HCT116 (cell line): ENCODE data around the gene ERVW-1. TPM values are rescaled to one million over a fixed set of nuclear protein-coding genes. Genes with fewer than 3 reads are reported as not detected.

ENCODE experiments used
- ATAC-seq: fragments of 200-7000 bp; cut with Tn5 transposase; 2 replicates; pipeline ENCODE4 v1.9.1; 2020; ENCODE audit warnings: mild to moderate bottlenecking, moderate library complexity
- BruUV-seq: library from RNA; stranded (reverse); fragments of 400-500 nt; replicated peaks from 2 replicates; lab custom pipeline; 2021; lab: Mats Ljungman, UMichigan
- CTCF ChIA-PET: fragments of 300-600 bp; sonication (Branson Sonifier 250); formaldehyde crosslinking; loops from one replicate; lab custom pipeline; 2021; ENCODE audit warnings: antibody characterized with exemption; lab: Charles Lee
- POLR2A ChIA-PET: fragments of 300-600, 350-600 bp; sonication (Branson Sonifier 250); formaldehyde crosslinking; loops from one replicate; lab custom pipeline; 2021; ENCODE audit warnings: antibody characterized with exemption; lab: Charles Lee
- RAD21 ChIA-PET, 2 experiments: fragments of 300-600 bp; sonication (Branson Sonifier 250); formaldehyde crosslinking; loops; one replicate each; lab custom pipeline; 2023; ENCODE audit warnings: low total read pairs in 2 of 2; ENCODE audit not compliant: uncharacterized antibody in 2 of 2, unreplicated experiment in 2 of 2, low non-redundant PET in 1 of 2; lab: Charles Lee
- DNase-seq: peaks from one replicate; pipeline ENCODE4 v3.0.0-alpha.2; 2010; ENCODE audit warnings: low read depth, low spot score
- H2AFZ ChIP-seq: fragments of 200-600 bp; shearing (Covaris generic), sonication (generic); 2 replicates; pipeline ENCODE4 v1.6.1; 2017; ENCODE audit warnings: low read depth, mixed run types, mixed read lengths, antibody characterized with exemption, low read length; ENCODE audit not compliant: poor library complexity, severe bottlenecking
- H3K27ac ChIP-seq: 2 replicates; pipeline ENCODE4 v1.5.1; 2012; ENCODE audit warnings: low read depth, low read length
- H3K27me3 ChIP-seq: fragments of 200-600 bp; sonication (generic); 2 replicates; pipeline ENCODE4 v1.6.1; 2016; ENCODE audit warnings: mixed run types, low read length, mixed read lengths; ENCODE audit not compliant: insufficient read depth
- H3K36me3 ChIP-seq, 2 experiments: fragments of 200-500 bp in 1 of 2; fragments of 200-600 bp in 1 of 2; sonication (Bioruptor generic) in 1 of 2; sonication (generic) in 1 of 2; 2 replicates each; pipeline versions ENCODE4 v1.5.1 to v1.6.1; 2014 to 2016; ENCODE audit warnings: low read length in 2 of 2, inconsistent platforms in 1 of 2, mixed read lengths in 1 of 2, mixed run types in 1 of 2; ENCODE audit not compliant: insufficient read depth in 2 of 2, control insufficient read depth in 1 of 2
- H3K4me1 ChIP-seq, 2 experiments: fragments of 200-600 bp in 1 of 2; sonication (generic) in 1 of 2; 2 replicates each; pipeline versions ENCODE4 v1.5.1 to v1.6.1; 2012 to 2017; ENCODE audit warnings: low read length in 2 of 2, inconsistent platforms in 1 of 2, mild to moderate bottlenecking in 1 of 2, mixed read lengths in 1 of 2, mixed run types in 1 of 2, moderate library complexity in 1 of 2; ENCODE audit not compliant: insufficient read depth in 2 of 2, control insufficient read depth in 1 of 2
- H3K4me2 ChIP-seq: fragments of 200-600 bp; sonication (generic); 2 replicates; pipeline ENCODE4 v1.6.1; 2017; ENCODE audit warnings: mixed run types, low read length, mixed read lengths
- H3K4me3 ChIP-seq, 2 experiments: fragments of 200-600 bp in 1 of 2; sonication (generic) in 1 of 2; replicated peaks in 1 of 2; 2 replicates each; pipeline ENCODE4 v1.5.1; 2011 to 2016; ENCODE audit warnings: low read length in 2 of 2, control low read depth in 1 of 2, low read depth in 1 of 2, mild to moderate bottlenecking in 1 of 2, mixed read lengths in 1 of 2, mixed run types in 1 of 2
- H3K79me2 ChIP-seq: fragments of 200-600 bp; sonication (generic); 2 replicates; pipeline ENCODE4 v1.6.1; 2017; ENCODE audit warnings: mild to moderate bottlenecking, mixed run types, low read length, moderate library complexity, mixed read lengths; ENCODE audit not compliant: insufficient read depth
- H3K9ac ChIP-seq: fragments of 200-600 bp; sonication (generic); 2 replicates; pipeline ENCODE4 v1.6.1; 2016; ENCODE audit warnings: low read length, mixed read lengths
- H3K9me2 ChIP-seq: fragments of 200-600 bp; sonication (generic), shearing (Covaris generic); 2 replicates; pipeline ENCODE4 v1.6.1; 2017; ENCODE audit warnings: mixed run types, mild to moderate bottlenecking, moderate library complexity; ENCODE audit not compliant: insufficient read depth
- H3K9me3 ChIP-seq, 2 experiments: fragments of 200-500 bp in 1 of 2; fragments of 200-600 bp in 1 of 2; sonication (Bioruptor generic) in 1 of 2; sonication (generic) in 1 of 2; 2 replicates each; pipeline ENCODE4 v1.6.1; 2014 to 2017; ENCODE audit warnings: low read length in 2 of 2, mixed read lengths in 2 of 2, inconsistent platforms in 1 of 2, low read depth in 1 of 2, mild to moderate bottlenecking in 1 of 2, mixed run types in 1 of 2, moderate library complexity in 1 of 2; ENCODE audit not compliant: control insufficient read depth in 1 of 2, insufficient read depth in 1 of 2
- H4K20me1 ChIP-seq: fragments of 200-600 bp; sonication (generic), shearing (Covaris generic); 2 replicates; pipeline ENCODE4 v1.6.1; 2017; ENCODE audit warnings: mixed run types, mild to moderate bottlenecking, moderate library complexity; ENCODE audit not compliant: insufficient read depth
- EGR1 ChIP-seq: IDR thresholded peaks from 2 replicates; pipeline ENCODE4 v1.6.1; 2012; ENCODE audit warnings: low read depth
- EZH2phosphoT487 ChIP-seq: fragments of 200-600 bp; IDR thresholded peaks from 2 replicates; pipeline ENCODE4 v1.6.1; 2018; ENCODE audit warnings: antibody characterized with exemption, borderline replicate concordance
- FOSL1 ChIP-seq: IDR thresholded peaks from 2 replicates; pipeline ENCODE4 v1.6.1; 2012; ENCODE audit warnings: low read depth
- JUND ChIP-seq: IDR thresholded peaks from 2 replicates; pipeline ENCODE4 v1.6.1; 2012
- RAD21 ChIP-seq: IDR thresholded peaks from 2 replicates; pipeline ENCODE4 v1.6.1; 2012; ENCODE audit warnings: low read depth, mild to moderate bottlenecking
- intact Hi-C: fragments of 100-400 bp; cut with micrococcal nuclease; formaldehyde crosslinking; loops from 2 replicates; pipeline ENCODE4 v1.10.0; 2022
- total RNA-seq: library from RNA; stranded (reverse); gene quantifications from one replicate; pipeline ENCODE4 v1.2.1, GENCODE V29; 2021; ENCODE audit not compliant: unreplicated experiment
- TF ChIP-seq, protein P1 (sequence below): IDR thresholded peaks from 2 replicates; pipeline ENCODE4 v1.6.1; 2012; ENCODE audit warnings: low read depth
- TF ChIP-seq, protein P2 (sequence below): IDR thresholded peaks from 2 replicates; pipeline ENCODE4 v1.6.1; 2012

The ERVW-1 gene
- total RNA-seq, 1 experiment from 2014 or later, result not detected

DNA sequence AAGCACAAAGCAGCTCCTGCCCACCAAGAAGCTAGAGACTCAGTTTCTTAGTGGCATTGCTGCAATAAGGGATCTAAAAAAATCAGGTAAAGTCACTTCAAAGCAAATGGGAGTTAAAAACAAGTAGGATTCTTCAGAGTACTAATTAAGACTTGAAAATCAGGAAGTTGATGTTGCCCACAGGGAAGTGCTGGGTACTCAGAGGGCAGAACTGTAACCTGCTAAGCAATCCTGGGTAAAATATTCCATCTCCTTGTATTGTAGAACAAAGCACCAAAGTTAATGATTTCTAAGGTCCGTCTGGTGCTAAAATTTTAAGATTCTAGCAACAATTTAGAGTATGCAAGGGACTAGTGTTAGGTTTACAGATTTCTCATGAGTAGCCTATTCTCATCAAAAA is 42.3 kb upstream of the ERVW-1 start:
- Histone ChIP-seq H3K36me3 (peaks cover 0 to 6% of the 10 kb centered on the region in 2 experiments; a peak in 1 of 4 replicates), H3K4me1 (peaks cover 0 to 3% of the 10 kb centered on the region in 2 experiments; a peak in 1 of 4 replicates), H3K79me2 (no peaks in the 10 kb centered on the region; the same call in 1 of the 2 replicates), H3K27me3 (no peaks in the 10 kb centered on the region), H3K9me2 (no peaks in the 10 kb centered on the region), H2AFZ (no peak overlapping the region), H4K20me1 (no peaks in the 10 kb centered on the region), H3K9ac (no peak overlapping the region), H3K9me3 (no peaks in the 10 kb centered on the region), H3K4me3 (no peak overlapping the region), H3K27ac (no peak overlapping the region), H3K4me2 (no peak overlapping the region)
- ChIA-PET CTCF (interaction anchor here (1.6 kb wide), 1 partner anchor 59 kb away, joined by 4 read pairs; no protein-coding TSS in a partner anchor), POLR2A (no interaction called here), RAD21 (no interaction called here)
- DNase-seq (no peak), ATAC-seq (no peak)
- BruUV-seq, result no TSS peak
- intact Hi-C loops, result no loop called here
- TF ChIP-seq, protein P1, sequence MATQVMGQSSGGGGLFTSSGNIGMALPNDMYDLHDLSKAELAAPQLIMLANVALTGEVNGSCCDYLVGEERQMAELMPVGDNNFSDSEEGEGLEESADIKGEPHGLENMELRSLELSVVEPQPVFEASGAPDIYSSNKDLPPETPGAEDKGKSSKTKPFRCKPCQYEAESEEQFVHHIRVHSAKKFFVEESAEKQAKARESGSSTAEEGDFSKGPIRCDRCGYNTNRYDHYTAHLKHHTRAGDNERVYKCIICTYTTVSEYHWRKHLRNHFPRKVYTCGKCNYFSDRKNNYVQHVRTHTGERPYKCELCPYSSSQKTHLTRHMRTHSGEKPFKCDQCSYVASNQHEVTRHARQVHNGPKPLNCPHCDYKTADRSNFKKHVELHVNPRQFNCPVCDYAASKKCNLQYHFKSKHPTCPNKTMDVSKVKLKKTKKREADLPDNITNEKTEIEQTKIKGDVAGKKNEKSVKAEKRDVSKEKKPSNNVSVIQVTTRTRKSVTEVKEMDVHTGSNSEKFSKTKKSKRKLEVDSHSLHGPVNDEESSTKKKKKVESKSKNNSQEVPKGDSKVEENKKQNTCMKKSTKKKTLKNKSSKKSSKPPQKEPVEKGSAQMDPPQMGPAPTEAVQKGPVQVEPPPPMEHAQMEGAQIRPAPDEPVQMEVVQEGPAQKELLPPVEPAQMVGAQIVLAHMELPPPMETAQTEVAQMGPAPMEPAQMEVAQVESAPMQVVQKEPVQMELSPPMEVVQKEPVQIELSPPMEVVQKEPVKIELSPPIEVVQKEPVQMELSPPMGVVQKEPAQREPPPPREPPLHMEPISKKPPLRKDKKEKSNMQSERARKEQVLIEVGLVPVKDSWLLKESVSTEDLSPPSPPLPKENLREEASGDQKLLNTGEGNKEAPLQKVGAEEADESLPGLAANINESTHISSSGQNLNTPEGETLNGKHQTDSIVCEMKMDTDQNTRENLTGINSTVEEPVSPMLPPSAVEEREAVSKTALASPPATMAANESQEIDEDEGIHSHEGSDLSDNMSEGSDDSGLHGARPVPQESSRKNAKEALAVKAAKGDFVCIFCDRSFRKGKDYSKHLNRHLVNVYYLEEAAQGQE, result no peak
- TF ChIP-seq, all 23 proteins: peak for 0

DNA sequence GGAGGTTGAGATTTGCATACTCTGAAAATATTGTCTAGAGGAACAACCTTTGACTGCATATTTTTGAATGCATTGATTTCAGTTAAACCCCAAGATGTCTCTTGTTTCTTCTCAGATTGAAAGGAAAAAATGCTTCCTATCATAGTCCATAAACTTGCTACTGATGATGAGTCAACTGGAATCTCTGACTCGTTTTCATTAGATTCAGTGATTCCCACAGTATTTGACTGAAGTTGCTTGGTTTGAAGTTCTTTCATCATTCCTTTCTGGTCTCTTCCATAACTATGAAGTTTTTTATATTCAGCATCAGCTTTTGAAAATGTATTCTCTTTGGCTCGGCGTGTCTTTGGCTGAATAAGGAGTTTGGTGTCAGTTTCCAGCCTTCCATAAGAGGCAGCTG is 39.9 kb upstream of the ERVW-1 start:
- Histone ChIP-seq H3K9me3 (no peaks in the 10 kb centered on the region), H3K9me2 (no peaks in the 10 kb centered on the region), H3K4me1 (peaks cover 0 to 3% of the 10 kb centered on the region in 2 experiments; a peak in 1 of 4 replicates), H3K4me2 (no peak overlapping the region), H4K20me1 (no peaks in the 10 kb centered on the region), H3K79me2 (no peaks in the 10 kb centered on the region), H2AFZ (no peak overlapping the region), H3K4me3 (no peak overlapping the region), H3K9ac (no peak overlapping the region), H3K36me3 (peaks cover 0 to 6% of the 10 kb centered on the region in 2 experiments; a peak in 1 of 4 replicates), H3K27ac (no peak overlapping the region), H3K27me3 (no peaks in the 10 kb centered on the region)
- TF ChIP-seq EGR1 (no peak), RAD21 (no peak), JUND (peak; percentile 32; the same call in 1 of the 2 replicates), FOSL1 (peak; percentile 58), EZH2phosphoT487 (no peak)
- TF ChIP-seq, protein P2, sequence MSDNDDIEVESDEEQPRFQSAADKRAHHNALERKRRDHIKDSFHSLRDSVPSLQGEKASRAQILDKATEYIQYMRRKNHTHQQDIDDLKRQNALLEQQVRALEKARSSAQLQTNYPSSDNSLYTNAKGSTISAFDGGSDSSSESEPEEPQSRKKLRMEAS, result no peak
- DNase-seq, result no peak
- ChIA-PET CTCF (interaction anchor here (1.0 kb wide), 1 partner anchor 11 kb away, joined by 3 read pairs; the partner anchor contains the start of gene RBM48), RAD21 (no interaction called here), POLR2A (no interaction called here)
- intact Hi-C loops, result no loop called here
- BruUV-seq, result TSS peak; percentile 34
- no peak for ATAC-seq
